ENCODE data around the gene VIL1. TPM values are rescaled to one million over a fixed set of nuclear protein-coding genes. Genes with fewer than 3 reads are reported as not detected.

VIL1 gene
- total RNA-seq, 1 donor from 2014 or later: not detected

DNA sequence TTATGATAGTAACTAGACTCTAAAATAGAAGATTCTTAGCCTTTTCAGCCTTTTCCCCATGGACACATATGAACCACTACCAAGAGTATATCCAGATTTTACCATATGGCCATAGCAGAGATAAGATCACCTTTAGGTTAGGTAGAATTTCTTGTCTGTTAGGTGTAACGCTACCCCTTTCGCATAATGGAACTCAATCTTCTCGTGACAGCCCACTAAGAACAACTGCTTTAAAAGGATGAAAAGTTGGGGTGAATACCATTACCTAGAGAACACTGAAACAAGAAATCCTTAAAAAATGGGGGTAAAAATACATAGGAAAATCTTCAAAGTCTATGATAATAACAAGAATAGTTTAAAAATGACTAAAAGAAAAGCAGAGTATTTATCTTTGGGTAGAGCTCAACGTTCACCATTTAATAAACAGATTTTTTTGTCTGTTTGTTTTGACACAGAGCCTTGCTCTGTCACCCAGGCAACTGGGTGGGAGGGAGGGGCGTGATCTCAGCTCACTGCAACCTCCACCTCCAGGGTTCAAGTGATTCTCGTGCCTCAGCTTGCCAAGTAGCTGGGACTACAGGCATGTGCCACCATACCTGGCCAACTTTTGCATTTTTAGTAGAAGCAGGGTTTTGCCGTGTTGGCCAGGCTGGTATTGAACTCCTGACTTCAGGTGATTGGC is 67.2 kb downstream of the VIL1 start:
- Histone ChIP-seq H3K4me2 (ENCODE audit: low read length) (no peak overlapping the region), H4K20me1 (ENCODE audit: insufficient read depth, low read length) (no peaks in the 10 kb centered on the region), H3K79me2 (ENCODE audit: insufficient read depth, low read length) (no peaks in the 10 kb centered on the region), H3K9ac (ENCODE audit: low read length) (no peak overlapping the region), H3K36me3 (ENCODE audit: insufficient read depth, low read length) (peaks cover 2% of the 10 kb centered on the region), H3K27me3 (ENCODE audit: insufficient read depth, low read length) (no peaks in the 10 kb centered on the region), H2AFZ (ENCODE audit: low read depth, low read length) (no peak overlapping the region), H3K4me3 (ENCODE audit: insufficient read depth, low read depth, low read length) (no peak overlapping the region), H3K9me3 (ENCODE audit: insufficient read depth, low read depth, low read length) (no peaks in the 10 kb centered on the region), H3K4me1 (ENCODE audit: insufficient read depth, low read length) (no peaks in the 10 kb centered on the region), H3K27ac (ENCODE audit: low read depth, low read length) (no peak overlapping the region)
- FAIRE-seq (no peak), DNase-seq (ENCODE audit: low read depth) (no peak)
- Mint-ChIP-seq H3K4me3 (ENCODE audit: unreplicated experiment) (no peak overlapping the region), H3K27me3 (ENCODE audit: low read depth, unreplicated experiment) (no peaks in the 10 kb centered on the region), H3K27ac (ENCODE audit: unreplicated experiment) (no peak overlapping the region), H3K36me3 (ENCODE audit: low read depth, unreplicated experiment) (peaks cover 6% of the 10 kb centered on the region), H3K9me3 (ENCODE audit: unreplicated experiment) (no peaks in the 10 kb centered on the region), H3K4me1 (ENCODE audit: low read depth, unreplicated experiment) (peaks cover 5% of the 10 kb centered on the region)
- TF ChIP-seq, protein P1, sequence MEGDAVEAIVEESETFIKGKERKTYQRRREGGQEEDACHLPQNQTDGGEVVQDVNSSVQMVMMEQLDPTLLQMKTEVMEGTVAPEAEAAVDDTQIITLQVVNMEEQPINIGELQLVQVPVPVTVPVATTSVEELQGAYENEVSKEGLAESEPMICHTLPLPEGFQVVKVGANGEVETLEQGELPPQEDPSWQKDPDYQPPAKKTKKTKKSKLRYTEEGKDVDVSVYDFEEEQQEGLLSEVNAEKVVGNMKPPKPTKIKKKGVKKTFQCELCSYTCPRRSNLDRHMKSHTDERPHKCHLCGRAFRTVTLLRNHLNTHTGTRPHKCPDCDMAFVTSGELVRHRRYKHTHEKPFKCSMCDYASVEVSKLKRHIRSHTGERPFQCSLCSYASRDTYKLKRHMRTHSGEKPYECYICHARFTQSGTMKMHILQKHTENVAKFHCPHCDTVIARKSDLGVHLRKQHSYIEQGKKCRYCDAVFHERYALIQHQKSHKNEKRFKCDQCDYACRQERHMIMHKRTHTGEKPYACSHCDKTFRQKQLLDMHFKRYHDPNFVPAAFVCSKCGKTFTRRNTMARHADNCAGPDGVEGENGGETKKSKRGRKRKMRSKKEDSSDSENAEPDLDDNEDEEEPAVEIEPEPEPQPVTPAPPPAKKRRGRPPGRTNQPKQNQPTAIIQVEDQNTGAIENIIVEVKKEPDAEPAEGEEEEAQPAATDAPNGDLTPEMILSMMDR (IDR thresholded peaks at IDR 0.05; ENCODE audit: insufficient read depth, low read depth, low read length): no peak
- no peak for TF ChIP-seq EZH2 (IDR thresholded peaks at IDR 0.05; ENCODE audit: insufficient read depth, low read length)

DNA sequence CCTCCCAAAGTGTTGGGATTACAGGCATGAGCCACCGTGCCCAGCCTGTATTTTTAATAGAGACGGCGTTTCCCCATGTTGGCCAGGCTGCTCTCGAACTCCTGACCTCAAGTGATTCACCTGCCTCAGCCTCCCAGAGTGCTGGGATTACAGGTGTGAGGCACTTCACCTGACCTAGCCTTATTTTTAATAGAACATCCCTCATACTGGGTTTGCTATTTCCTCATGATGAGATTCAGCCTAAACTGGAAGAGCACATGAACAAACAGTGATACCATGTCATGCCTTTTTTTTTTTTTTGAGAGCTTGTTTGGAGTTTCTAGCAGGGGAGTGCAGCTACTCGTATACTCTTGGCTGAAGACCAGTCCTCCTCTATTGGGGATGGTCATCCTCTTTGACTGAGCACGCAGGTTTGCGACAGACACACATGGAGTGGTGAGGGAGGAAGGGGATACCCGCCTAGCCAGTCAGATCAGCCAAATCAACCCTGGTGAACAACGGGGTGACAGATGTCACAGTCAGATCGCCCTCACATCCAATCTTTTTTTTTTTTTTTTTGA is 81.7 kb downstream of the VIL1 start:
- Histone ChIP-seq H3K4me2 (ENCODE audit: low read length) (no peak overlapping the region), H3K4me3 (ENCODE audit: insufficient read depth, low read depth, low read length) (no peak overlapping the region), H3K27ac (ENCODE audit: low read depth, low read length) (no peak overlapping the region), H3K9me3 (ENCODE audit: insufficient read depth, low read depth, low read length) (no peaks in the 10 kb centered on the region), H4K20me1 (ENCODE audit: insufficient read depth, low read length) (no peaks in the 10 kb centered on the region), H3K79me2 (ENCODE audit: insufficient read depth, low read length) (no peaks in the 10 kb centered on the region), H2AFZ (ENCODE audit: low read depth, low read length) (no peak overlapping the region), H3K36me3 (ENCODE audit: insufficient read depth, low read length) (peaks cover 2% of the 10 kb centered on the region), H3K4me1 (ENCODE audit: insufficient read depth, low read length) (no peaks in the 10 kb centered on the region), H3K27me3 (ENCODE audit: insufficient read depth, low read length) (no peaks in the 10 kb centered on the region), H3K9ac (ENCODE audit: low read length) (no peak overlapping the region)
- H3K4me3 Mint-ChIP-seq (ENCODE audit: unreplicated experiment): no peak overlapping the region
- TF ChIP-seq, protein P1 (IDR thresholded peaks at IDR 0.05; ENCODE audit: insufficient read depth, low read depth, low read length): no peak
- TF ChIP-seq EZH2 (IDR thresholded peaks at IDR 0.05; ENCODE audit: insufficient read depth, low read length): no peak
- H3K27ac Mint-ChIP-seq (ENCODE audit: unreplicated experiment): no peak overlapping the region
- peaks cover 7% of the 10 kb centered on the region for H3K36me3 Mint-ChIP-seq (ENCODE audit: low read depth, unreplicated experiment)
- H3K4me1 Mint-ChIP-seq (ENCODE audit: low read depth, unreplicated experiment): peaks cover 8% of the 10 kb centered on the region
- no peak for FAIRE-seq
- H3K27me3 Mint-ChIP-seq (ENCODE audit: low read depth, unreplicated experiment): no peaks in the 10 kb centered on the region
- DNase-seq (ENCODE audit: low read depth): no peak
- no peaks in the 10 kb centered on the region for H3K9me3 Mint-ChIP-seq (ENCODE audit: unreplicated experiment)

DNA sequence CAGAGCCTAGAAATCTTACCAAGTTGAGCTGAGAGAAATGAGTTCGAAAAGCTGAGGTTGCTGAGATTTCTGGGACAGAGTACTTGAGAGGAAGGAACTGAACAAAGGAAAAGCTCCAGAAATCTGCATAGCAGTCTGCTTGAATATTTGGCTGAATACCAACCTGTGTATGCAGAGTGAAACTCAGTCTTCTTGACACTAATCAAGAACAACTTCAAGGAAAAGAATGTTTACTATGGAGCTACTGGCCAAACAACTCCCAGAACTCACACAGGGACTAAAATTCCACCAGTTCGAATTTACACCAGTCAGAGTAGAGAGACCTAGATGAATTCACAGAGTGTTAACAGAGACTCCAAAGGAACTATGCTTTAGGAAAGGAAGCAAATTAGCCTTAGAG is 82.7 kb downstream of the VIL1 start:
- peaks cover 7% of the 10 kb centered on the region for H3K36me3 Mint-ChIP-seq (ENCODE audit: low read depth, unreplicated experiment)
- Histone ChIP-seq H3K9ac (ENCODE audit: low read length) (no peak overlapping the region), H3K4me1 (ENCODE audit: insufficient read depth, low read length) (no peaks in the 10 kb centered on the region), H3K9me3 (ENCODE audit: insufficient read depth, low read depth, low read length) (no peaks in the 10 kb centered on the region), H3K27me3 (ENCODE audit: insufficient read depth, low read length) (no peaks in the 10 kb centered on the region), H4K20me1 (ENCODE audit: insufficient read depth, low read length) (no peaks in the 10 kb centered on the region), H3K4me3 (ENCODE audit: insufficient read depth, low read depth, low read length) (no peak overlapping the region), H3K27ac (ENCODE audit: low read depth, low read length) (no peak overlapping the region), H3K36me3 (ENCODE audit: insufficient read depth, low read length) (no peaks in the 10 kb centered on the region), H2AFZ (ENCODE audit: low read depth, low read length) (no peak overlapping the region), H3K79me2 (ENCODE audit: insufficient read depth, low read length) (no peaks in the 10 kb centered on the region), H3K4me2 (ENCODE audit: low read length) (no peak overlapping the region)
- H3K9me3 Mint-ChIP-seq (ENCODE audit: unreplicated experiment): no peaks in the 10 kb centered on the region
- no peak overlapping the region for H3K27ac Mint-ChIP-seq (ENCODE audit: unreplicated experiment)
- FAIRE-seq (peak; percentile 78), DNase-seq (ENCODE audit: low read depth) (peak; percentile 65)
- TF ChIP-seq, protein P1 (IDR thresholded peaks at IDR 0.05; ENCODE audit: insufficient read depth, low read depth, low read length): no peak
- TF ChIP-seq EZH2 (IDR thresholded peaks at IDR 0.05; ENCODE audit: insufficient read depth, low read length): no peak
- H3K27me3 Mint-ChIP-seq (ENCODE audit: low read depth, unreplicated experiment): no peaks in the 10 kb centered on the region
- peaks cover 8% of the 10 kb centered on the region for H3K4me1 Mint-ChIP-seq (ENCODE audit: low read depth, unreplicated experiment)
- peak overlapping the region; percentile 28 for H3K4me3 Mint-ChIP-seq (ENCODE audit: unreplicated experiment)

All from astrocyte (in vitro differentiated cells and primary cell).